IPS-NIHi7 (cell line): ENCODE data around the gene FNTB.
A peak's percentile ranks its signal among the peaks of the same experiment; 100 is the strongest.

Experiments used
- DNase-seq: peaks from one replicate; pipeline ENCODE4 v3.0.0; 2012; ENCODE audit warnings: mixed read lengths; ENCODE audit errors: extremely low spot score

FNTB gene, protein sequence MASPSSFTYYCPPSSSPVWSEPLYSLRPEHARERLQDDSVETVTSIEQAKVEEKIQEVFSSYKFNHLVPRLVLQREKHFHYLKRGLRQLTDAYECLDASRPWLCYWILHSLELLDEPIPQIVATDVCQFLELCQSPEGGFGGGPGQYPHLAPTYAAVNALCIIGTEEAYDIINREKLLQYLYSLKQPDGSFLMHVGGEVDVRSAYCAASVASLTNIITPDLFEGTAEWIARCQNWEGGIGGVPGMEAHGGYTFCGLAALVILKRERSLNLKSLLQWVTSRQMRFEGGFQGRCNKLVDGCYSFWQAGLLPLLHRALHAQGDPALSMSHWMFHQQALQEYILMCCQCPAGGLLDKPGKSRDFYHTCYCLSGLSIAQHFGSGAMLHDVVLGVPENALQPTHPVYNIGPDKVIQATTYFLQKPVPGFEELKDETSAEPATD

DNA sequence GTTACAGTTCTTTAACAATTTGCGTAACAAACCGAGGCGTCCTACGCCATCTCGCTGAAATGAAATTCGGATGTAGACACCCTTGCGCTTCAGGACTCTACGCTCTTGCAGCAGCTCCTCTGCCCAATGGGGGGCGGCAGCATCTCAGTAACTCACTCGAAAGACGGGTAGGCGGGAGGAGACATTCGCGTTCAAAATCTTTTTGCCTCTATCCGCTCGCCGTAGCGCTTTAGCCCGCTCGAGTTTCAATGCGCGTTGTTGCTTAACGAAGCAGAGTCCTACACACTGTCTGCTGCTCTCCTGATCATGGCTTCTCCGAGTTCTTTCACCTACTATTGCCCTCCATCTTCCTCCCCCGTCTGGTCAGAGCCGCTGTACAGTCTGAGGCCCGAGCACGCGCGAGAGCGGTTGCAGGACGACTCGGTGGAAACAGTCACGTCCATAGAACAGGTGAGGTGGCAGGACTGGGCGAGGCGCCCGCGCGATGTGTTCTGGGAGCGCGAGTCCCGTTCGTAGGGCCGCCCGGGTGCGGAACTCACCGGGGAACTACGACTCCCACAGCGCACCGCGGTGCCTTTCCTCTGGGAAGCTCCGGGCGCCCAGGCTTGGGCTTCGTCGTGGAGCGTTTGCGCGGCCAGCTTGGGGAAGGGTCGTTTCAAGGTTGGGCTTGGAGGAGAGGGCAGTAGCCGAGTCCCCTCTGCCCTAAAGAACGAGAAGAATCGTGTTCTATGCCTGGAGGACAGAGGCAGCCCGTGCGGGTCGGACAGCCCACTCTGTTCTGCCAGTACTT, at the start of gene FNTB:
Gene FNTB, plus strand, starts transcription at position 248 of the 790 bp plus-strand sequence. Its CDS starts 59 bp downstream, at position 307.
- peak; percentile 96 for DNase-seq

DNA sequence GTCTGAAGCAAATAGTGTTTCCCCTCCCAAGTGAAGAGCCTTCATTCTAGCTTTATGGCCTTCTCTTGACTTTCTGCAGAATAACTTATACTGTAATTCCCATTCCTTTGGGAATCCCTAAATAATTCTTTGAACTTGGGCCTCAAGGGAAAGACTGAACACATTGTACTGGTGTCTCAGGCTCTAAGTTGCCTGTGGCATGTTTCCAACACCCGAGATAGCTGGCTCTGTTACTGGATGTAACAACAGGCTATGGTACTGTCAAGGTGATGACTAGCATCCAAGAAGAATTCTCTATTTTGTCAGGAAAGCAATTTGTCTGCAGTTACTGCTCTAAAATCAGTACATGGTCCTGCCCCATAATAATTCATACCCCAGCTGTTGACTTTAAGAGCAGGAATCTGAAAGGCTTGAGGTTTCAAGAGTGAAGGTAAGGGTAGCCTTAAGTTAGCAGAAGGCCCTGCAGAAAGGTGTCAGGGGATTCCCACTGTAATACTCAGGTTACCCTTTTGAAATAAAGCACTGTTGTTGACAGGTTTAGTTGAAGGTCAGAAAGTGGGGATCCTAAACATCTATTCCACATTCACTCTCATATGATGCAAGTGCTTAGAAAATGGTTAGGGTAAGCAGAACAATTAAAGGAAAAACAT, 49.4 kb upstream of the FNTB start:
- no peak for DNase-seq

DNA sequence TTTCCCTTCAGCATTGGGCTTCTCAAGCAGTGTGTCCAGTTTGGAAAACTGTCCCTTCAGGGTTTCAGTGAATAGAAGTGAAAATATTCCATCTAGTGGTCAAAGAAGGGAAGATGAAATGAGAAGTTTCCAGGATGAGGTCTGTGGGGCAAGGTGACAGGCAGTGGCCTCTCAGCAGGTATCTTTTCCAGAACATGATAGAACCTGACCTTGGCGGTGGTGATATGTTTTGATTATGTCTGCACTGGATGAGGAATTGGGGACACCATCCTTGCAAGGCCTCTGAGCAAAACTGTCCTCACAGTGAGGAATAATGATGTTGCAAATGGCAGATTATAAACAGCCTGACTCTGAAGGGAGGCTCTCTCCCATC, 48.9 kb upstream of the FNTB start:
- DNase-seq: no peak

DNA sequence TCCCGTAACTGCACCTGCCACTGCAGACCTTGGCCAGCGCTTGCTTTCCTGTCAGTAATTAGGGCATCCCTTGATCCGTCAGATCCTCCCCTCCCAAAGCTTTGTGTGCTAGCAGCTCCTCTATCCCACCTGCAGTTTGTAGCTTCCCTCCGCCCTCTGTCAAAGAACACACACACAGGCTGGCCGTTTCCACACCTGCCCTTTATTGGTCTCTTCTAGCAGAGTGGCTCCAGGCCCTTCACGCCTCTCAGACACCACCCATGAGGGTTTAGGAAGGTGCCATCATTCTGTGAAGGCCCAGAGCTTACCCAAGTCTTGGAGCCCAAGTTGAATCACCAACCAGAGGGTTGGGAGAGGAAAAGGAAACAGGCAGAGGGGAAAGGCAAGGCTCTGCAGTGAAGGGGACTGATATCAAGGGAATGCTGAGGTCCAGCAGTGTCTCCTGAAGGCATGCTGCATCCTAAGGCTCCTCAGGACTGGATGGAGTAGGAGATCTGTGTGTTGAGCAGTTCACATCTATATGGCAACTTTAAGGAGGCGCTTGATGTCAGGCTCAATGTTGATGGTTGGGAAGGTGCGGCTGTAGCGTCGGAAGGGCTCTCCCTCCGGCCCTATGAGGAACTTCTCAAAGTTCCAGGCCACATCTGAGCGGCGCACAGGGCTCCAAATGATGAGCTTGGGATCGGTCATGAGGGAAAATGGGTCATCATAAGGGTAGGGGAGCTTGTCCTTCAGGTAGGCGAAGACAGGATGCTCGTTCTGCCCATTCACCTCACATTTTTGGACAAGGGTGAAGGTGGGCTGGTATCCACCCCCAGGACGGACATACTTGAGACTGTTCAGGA, 47.5 kb upstream of the FNTB start:
- no peak for DNase-seq

DNA sequence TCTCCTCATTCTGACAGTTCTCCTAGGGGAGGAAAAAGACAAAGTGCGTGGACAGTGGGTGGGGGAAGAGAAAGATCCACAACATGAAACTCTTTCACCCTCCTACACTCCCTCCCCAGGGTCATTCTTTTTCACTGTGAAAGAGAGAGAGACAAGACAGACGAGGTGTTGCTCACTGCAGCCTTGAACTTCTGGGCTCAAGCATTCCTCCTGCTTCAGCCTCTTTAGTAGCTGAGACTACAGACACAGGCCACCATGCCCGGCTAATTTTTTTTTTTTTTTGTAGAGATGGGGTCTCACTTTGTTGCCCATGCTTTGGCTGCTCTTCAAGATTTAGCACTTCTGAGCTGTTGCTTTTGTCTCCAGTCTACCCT, 46.9 kb upstream of the FNTB start:
- no peak for DNase-seq

DNA sequence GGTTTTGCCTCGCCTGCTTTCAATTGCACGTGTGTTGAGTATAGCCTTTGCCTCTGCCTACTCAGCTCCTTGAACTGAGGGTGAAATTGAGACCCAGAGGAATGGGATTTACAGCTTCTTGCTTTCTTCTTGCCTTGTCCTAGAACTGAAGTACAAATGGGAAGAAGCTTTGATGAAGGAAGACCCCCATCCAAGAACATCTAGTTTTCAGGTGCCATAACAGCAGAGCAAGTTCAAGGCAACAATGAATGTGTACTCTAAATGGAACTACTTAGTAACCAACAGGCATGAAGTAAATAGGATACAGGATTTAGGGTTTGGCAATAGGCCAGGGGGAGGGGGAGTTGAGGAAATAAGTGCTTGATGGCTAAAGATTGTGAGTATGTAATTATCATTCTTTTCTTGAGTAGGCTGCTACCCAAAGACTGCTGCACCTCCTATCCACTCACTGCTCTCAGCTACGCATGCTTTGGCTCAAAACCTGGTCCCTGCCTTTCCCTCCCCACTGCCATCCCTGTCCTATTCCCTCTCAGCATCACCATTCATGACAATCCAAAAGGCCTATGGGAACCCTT, 46.3 kb upstream of the FNTB start:
- no peak for DNase-seq

DNA sequence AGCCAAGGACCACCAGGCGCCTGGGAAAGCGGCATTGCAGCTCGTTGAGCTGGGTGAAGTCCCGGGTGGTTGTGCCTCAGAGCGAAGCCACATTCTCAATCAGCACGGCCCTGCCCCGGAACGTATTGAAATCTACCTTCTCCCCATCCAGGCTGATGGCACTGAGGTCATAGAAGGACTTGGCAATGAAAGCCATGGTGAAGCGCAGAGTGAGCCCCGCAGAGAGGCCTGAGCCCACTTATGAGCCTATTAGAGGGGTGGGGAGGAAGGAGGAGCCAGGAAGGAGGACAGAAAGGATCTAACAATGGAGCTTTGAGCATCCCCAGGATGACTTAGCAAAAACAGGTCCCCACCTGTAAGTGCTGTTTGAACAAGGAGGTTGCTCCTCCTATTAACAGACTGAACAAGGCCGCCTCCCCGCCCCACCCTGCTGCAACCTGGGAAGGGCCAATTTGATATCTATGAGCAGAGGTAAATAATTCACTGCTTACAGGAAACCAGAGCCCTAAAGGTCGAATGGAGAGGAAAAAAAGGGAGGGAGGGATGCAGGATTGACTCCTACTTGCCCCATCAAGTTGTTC, 44.1 kb upstream of the FNTB start, which contains the start of gene GPX2:
Gene GPX2, minus strand, starts transcription at position 215 of the 581 bp plus-strand sequence. Its CDS starts 19 bp downstream, at position 196.
- DNase-seq: no peak

DNA sequence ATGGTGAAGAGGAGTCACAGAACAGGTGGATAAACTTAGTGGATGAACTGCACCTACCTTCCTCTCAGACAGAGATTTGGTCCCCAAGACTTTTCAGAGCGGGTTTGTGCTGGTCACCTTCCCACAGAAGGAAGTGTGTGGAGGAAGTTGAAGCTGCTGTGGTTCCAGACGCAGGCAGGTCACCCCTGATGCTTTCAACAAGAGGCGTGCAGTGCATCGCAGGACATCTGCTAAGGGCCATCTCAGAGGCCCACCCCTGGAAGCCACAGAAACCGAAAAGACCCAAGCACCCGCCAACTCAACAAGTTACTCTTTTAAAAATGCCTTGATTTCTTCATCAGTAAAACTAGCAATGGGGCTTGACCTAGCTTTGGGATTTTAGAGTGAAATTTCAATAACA, 43.1 kb upstream of the FNTB start:
- no peak for DNase-seq

DNA sequence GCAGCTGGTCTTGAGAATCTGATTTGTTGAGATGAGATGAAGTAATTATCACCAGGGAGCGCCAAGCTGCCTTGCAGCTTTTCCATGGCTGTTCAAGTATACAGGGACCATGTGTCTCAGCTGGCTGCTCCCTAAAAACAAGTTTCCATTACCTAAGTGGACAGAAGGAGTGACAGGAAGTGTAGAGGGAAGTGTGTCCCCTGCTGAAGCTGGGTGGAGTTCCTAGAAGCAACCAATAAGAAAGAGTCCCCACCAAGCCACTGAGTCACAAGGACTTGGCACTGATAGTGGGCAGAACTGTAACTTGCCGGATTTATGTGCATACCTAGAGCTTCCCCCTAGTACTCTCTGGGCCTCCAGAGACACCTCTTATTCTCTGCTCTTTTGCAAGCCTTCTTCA, 42.7 kb upstream of the FNTB start:
- DNase-seq: no peak

DNA sequence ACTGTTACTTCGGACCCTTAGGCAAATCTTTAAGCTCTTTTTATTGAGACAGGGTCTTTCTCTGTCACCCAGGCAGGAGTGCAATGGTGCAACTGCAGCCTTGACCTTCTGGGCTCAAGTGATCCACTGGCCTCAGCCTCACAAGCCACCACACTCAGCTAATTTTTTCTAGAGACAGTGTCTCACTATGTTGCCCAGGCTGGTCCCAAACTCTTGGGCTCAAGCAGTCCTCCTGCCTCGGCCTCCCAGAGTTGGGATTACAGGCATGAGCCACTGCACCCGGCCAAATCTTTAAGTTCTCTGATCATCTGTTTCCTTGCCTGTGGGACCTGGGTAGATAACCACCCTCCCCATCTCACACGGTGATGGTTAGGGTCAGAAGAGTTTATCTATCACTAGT, 41.8 kb upstream of the FNTB start:
- no peak for DNase-seq

DNA sequence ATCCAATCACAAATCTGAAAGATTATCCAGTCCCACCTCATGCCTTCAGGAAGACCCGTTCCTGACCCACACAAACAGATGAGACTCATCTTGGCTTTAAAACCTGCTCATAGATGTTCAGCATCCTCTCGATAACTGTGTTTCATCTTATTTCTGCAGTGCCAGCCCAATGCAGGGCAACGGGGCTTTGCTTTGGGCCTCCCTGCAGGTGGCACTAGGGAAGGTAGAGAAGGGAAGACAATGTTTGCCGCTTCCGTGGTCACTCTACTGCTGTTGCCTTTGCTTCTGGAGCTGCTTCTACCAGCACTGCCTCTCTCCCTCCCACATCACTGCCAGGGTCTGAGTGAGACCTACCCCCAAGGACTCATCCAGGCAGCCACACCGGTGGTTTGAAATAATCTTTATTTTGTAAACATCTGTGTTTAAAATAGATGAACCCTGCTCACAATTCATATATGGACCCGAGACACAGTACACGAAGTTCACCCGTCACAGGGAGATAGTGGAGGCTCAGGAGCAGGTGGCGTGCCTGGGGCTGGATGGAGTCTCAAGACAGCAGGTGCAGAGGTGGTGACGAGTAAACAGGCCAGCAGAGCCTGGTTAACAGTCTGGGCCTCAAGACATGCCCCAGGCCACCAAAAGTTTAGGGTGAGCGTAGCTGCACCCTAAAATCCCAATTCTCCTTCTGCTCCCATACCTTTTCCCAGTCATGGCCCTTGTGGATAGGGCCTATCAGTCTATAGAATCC, 41.1 kb upstream of the FNTB start:
- DNase-seq: no peak

DNA sequence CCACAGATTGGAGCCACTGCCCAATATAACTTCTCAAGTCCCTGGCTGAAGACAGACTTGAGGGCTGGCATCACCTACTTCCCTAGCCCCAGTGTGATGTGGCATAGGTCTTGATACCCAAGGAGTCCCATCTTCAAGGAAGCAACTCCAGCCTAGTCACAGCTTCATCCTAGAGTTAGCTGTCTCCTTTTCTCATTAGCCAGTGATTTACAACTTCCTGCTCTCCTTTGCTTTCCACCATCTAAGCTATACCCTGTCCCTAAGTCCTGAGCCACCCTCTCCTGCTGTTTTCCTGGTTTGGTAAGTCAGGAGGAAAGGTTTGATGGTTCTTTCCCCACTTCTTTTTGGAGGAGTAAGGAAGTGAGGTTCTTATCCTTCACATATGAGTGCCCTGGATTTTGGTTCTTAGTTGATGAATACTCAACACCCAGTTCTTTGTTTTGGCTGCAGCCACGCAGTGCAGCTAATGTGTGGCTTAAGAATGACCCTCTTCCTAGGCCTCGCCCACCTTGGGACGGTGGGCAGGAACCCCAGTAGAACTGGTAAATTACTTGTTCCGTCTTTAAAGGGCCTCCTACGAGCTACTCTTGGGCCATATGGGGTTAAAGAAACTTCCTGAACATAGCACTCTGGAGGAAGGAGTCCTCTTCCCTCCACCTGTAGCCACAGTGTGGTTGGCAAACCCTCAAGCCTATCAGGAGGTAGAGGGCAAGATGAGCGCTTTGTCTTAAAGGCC, 40.2 kb upstream of the FNTB start:
- DNase-seq: no peak

DNA sequence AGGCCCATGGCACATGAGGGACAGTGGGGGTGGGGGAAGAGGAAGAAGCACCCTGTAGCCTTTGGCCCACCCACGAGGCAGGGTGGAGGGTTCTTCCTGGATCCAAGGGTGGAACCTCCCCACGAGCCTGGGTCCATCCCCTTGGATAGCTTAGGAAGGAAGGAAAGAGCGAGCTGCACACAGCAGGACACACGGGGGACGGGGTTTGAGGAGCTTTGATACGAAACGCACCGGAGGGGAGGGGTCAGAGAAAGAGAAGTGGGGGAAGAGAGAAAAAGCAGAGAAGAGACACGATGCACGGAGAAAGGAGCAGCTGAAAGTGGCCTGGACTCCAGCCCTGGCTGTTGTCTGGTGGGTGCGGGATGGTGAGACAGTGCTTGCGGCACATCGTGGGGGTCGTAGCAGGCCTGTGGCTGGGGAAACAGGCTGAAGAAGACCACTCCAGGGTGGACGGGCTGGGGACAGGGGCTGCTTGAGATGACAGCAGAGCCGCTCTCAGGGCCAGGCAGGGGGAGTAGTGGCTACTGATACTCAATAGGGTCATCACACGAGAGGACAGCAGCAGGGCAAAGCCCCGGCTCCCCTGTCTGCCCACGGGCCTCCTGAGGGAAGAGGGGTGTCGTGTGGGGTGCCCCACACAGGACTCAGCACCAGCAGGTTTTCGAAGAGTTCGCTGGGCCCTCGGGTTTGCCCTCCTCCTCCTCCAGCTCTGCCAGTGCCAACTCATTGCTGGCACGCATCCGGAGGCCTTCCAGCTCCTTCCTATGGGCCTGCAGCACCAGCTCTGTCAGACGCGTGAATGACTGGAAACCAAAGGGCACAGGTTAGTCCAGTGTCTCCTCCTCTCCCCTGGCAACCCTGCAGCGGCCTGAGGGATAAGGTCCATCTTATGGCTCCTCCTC, 38.7 kb upstream of the FNTB start:
- DNase-seq: no peak

DNA sequence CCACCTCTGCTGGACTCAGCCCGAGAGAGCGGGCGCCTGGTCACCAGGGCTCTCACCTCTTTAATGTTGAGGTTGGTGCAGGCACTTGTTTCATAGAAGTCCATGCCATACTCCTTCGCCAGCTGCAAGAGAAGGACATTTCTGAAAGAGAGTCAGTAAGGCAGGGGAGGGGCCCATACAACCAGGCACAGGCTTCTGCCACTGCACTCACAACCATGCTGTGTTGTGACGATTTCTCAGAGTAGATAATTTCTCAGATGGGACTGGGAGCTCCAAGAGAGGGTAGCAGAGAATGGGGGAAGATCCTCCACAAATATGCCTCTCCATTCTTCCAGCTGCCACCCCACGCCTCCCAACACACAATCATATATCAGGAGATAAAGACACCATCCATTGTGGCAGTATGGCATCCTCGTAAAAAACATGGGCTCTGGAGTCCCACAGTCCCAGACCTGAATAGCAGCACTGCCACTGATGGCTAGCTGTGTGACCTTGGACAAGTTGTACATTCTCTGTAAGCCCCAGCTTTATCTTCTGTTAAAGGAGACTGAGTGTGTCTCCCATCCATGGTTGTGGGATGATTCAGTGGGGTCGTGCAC, 38.0 kb upstream of the FNTB start:
- DNase-seq: no peak

DNA sequence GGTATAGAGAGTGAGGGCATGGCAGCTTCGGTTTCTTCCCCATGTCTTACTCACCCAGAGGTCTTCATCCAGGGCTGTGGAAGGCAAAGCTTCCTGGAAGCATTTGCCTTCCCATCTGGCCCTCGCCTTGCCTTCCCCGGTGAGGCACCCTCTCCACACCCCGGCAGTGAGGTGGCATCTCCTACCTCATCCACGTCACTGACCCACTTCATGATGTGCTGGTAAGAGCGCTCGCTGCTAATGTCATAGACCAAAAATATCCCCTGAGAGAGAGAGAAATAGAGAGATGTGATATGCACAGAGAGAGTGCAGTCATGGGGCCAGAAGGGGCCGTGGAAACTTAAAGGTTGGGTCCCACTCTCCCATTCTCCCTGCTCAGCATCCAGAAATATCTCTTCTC, 35.8 kb upstream of the FNTB start:
- DNase-seq: no peak

DNA sequence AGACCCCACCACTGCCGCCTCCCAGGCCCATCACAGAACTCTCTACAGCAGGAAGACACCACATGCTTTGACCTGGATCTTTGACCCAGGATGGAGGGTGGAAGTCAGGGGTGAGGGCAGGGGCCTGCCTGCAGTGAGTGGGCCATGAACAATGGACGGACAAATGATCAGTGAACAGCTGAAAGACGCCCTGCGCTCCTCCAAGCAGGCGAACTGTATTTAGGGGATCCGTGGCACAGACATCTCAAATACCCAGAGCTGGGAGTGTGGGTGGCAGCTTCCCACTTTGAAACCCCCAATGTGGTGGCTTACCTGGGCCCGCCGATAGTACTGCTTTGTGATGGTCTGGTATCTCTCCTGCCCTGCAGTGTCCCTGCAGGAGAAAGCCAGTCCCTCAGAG, 35.4 kb upstream of the FNTB start:
- no peak for DNase-seq

DNA sequence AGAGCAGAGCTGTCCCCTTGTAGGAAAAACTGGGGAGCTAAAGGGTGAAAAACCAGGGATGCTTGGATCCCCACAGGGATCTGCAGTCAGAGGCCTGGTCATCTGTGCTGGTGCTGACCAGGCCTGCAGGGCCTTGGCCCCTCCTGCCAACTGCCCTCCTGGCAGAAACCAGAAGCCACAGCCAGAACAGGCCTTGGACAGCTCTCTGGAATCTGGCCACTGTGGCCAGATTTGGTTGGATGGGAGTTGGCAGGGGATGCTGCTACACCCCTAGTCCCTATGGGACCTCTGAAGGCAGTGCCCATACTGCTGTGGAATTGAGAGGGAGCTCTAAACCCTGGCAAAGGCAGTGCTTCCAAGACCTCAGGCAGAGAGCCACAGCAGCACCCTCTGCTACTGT, 35.0 kb upstream of the FNTB start:
- DNase-seq: no peak
